LNCAP (cell line): ENCODE measurements around the gene PNMA6A.

ENCODE experiments used
- CTCF ChIP-seq: fragments of 450-650 bp; IDR thresholded peaks from 2 replicates; pipeline ENCODE4 v1.5.1; 2017; ENCODE audit warnings: mild to moderate bottlenecking

PNMA6A gene

GRCh38 chrX:153055871-153056749 is 16.1 kb upstream of the PNMA6A start, which contains the start of gene PNMA3:
PNMA3 (plus strand) TSS chrX:153056470; CDS start chrX:153057056, 586 bp downstream.
- no peak for TF ChIP-seq CTCF

- TF ChIP-seq CTCF = no peak
Observed at GRCh38 chrX:153057281-153057680, 15.0 kb upstream of the PNMA6A start.

- no peak for TF ChIP-seq CTCF
Observed at GRCh38 chrX:153059191-153060094, 12.8 kb upstream of the PNMA6A start.

GRCh38 chrX:153060095-153060445 is 12.2 kb upstream of the PNMA6A start:
- no peak for TF ChIP-seq CTCF

GRCh38 chrX:153061732-153062131 is 10.5 kb upstream of the PNMA6A start:
- no peak for TF ChIP-seq CTCF

GRCh38 chrX:153063315-153063714 is 8.9 kb upstream of the PNMA6A start:
- no peak for TF ChIP-seq CTCF

GRCh38 chrX:153064061-153064460 is 8.2 kb upstream of the PNMA6A start:
- TF ChIP-seq CTCF = no peak
